Activated CD4-positive, alpha-beta T cell treated with anti-CD3 and anti-CD28 coated beads for 4 hours (primary cell): ENCODE results near the gene GPD1L.
A peak's percentile ranks its signal among the peaks of the same experiment; 100 is the strongest.

ENCODE experiments used
- DNase-seq, 2 donors: peaks; one replicate each; pipeline ENCODE4 v3.0.0-alpha.2; 2020

GPD1L gene

DNA sequence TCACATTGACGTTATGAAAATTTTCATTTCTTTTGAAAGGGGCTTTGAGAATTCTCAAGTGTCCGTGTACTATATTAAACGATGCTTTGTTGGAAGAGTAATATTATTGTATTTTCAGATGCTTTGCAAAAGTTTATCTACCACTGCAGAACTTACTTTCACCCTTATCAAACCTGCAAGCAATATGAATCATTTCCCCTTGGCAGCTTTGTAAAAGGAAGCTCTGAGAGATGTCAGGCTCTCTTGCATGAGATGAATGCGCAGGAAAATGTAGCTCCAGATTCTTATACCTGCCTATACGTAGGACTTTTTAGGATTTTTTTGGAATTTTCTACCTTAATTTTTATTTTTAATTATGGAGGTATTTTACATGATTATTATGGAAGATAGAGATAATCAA is 34.5 kb downstream of the GPD1L start:
- DNase-seq: no peak

DNA sequence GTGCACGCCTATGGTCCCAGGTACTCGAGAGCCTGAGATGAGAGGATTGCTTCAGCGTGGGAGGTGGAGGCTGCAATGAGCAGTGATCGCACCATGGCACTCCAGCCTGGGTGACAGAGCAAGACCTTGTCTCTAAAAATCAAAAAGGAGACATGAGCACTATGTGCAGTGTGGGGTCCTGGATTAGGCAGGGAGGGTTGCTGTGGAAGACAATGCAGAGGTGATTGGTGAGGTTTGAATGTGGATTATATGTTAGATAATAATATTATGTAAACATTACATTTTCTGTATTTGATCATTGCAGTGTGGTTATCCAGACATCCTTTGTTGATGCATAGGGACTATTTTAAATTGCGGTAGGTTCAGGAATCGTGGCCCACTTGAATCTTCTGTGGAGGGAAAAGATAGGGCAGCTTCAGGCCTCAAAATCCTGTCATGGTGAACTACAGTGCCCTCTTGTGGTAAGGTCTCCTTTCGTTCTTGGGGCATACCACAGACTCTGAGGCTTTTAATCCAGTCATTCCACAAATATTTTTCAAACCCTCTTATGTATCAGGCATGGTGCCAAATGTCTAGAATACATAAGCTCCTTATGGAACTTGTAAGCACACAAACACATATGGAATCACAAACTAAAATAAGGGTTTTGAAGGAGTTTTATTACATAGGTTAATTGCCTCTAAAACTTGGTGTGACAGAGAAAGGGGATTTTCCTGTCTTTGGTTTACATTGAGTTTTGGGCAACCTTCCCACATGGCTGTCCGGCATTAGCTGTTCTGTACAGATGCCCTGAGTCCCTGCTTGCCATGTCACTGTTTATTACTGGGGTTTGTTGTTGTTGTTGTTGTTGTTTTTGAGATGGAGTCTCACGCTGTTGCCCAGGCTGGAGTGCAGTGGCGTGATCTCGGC is 37.7 kb downstream of the GPD1L start:
- peak; percentile 34 to 64 for DNase-seq

DNA sequence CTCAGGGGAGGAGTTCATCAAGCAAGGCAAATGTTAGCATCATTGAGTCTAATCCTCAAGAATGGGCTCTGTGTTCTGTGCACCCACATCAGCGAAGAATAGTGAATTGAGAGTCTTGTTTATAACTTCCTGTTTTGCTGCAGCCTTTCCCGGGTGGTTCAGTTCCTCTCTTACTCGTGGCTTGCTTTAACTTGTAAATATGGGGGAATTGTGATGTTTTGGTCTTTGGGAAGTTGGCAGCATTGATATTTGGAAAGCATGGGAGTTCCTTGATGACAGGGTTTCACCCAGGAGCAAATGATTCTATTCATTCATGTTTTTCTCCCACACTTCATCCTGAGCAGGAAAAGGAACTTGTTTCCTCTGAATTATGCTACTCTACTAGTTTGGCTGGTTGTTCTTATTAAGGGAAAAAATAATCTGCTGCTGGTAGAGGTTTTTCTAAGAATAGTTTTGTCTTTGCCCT is 40.4 kb downstream of the GPD1L start:
- DNase-seq: no peak

GRCh38 chr3:32147509-32147908 is 41.1 kb downstream of the GPD1L start:
- DNase-seq: no peak

- no peak for DNase-seq
These were observed 41.5 kb downstream of the GPD1L start for GRCh38 chr3:32147933-32148332.

DNA sequence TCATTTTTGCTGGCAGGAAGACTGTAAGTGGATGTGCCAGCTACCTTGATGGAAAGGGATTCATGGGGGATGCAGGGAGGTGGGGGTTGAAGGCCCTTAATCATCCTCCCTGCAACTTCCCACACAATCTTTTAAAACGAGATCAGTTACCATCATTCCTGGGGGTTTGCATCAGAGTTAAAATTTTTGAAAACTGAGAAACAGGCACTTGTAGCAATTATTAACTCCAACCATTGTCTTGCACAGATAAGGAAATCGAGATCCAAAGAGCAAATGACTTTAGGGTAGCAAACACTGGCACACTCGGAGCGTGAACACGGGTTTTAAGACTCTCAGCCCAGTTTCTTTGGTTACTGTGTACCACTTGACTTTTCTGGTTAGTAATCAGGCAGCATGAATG is 41.9 kb downstream of the GPD1L start:
- no peak for DNase-seq

DNA sequence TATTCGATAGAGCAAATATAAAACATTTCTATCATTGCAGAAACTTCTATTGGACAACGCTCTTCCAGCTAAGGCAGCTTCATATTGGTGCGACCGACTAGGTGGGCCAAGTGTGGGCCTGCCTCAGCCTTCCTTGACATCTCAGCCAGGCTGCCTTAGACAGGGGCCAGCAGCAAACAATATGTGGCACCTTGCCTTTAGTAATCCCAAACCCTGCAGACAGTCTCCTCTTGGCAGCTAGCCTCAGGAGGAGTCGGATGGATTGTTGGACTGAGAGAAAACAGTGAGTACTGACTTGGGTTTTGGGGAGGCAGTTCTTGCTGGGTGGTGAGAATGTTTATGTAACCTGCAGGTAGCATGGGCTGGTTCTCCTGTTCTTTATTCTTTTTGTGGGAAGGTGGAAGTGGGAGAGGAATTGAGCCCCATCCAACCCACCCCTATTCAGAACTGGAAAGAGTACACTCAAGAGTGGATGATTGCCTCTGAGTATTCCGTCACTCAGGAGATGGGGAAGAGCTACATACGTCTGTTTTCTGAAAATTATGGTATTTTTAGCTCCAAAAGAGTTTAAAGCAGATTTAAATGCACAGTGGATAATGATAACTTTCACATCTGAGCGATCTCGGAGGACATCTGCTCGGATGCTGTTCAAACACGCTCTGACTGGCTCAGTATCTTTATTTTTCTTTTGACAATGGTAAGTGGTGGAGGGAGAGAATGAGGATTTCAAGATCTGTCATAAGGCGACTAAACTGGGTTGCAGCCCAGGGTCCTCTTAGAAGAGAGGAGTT is 47.2 kb downstream of the GPD1L start:
- DNase-seq: no peak

- DNase-seq: no peak
These were observed 47.8 kb downstream of the GPD1L start for GRCh38 chr3:32154205-32154579.

GRCh38 chr3:32155117-32155516 is 48.7 kb downstream of the GPD1L start:
- no peak for DNase-seq

DNA sequence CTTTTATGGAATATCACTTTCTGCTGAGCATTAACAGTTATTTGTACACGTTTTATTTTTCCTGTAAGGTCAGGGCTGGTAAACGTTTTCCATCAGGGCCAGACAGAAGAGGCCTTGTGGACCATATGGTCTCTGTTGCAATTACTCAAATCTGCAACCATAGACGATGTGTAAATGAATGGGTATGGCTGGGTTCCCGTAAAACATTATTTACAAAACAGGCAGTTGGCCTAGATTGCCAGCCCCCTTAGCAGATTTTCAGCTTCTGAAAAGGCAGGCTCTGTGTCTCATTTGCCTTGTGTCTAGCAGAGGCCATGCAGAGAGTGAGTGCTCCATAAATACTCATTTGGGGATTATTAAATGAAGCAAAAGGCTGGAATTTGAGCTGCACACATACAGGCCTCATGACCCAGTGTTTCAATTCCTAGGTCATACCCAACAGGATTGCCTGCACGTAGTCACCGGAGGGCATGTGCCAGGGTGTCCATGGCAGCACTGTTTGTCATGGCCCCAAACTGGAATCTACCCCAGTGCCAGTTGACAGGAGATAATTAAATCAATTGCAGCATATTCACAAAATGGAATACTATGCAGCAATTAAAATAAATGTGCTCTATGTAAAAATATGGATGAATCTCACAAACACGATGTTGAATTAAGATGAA is 51.3 kb downstream of the GPD1L start:
- no peak for DNase-seq

DNA sequence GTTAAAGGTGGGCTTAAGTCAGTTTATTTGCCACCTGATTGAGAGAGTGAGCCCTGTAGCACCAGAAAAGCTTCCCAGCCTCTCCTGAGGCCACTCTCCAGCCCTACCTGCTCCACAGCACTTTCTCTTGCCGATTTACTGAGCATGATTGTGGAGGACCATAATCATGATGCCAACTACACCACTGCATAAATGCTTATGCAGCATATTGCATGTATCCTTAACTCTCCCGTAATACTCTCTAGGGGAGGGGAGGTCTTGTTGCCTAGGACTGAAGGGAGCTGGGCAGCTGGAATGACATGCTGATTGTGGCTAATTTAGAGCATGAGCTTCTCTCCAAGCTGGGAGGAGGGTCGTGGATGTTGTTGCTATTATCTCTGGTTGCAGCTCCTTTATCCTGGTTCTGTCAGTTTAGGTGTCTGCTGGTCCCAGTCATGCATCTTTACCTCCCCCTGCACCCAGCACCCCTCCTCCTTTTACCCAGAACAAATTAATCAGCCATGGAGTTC is 54.3 kb downstream of the GPD1L start:
- DNase-seq: no peak

- no peak for DNase-seq
These were observed 59.0 kb downstream of the GPD1L start for GRCh38 chr3:32165442-32165841.

- no peak for DNase-seq
These were observed 60.2 kb downstream of the GPD1L start for GRCh38 chr3:32166654-32167053.

DNA sequence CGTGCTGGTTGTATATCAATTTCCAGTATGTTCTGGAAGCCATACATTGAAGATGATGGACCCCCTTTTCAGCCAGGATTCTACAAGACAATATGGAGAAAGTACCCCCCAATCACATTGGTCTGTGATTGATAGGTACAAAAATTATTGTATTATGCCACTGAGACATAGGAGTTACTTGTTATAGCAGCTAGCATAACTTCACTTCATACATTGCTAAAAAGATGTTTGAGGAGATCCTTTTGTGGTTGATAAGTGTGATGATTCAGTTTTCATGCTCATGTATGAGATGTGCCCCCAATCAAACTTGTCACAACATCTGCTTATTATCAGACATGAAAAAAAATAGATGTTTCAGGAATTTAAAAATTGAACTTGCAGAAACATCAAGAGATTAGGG is 66.0 kb downstream of the GPD1L start:
- no peak for DNase-seq

GRCh38 chr3:32175607-32176197 is 69.3 kb downstream of the GPD1L start:
- DNase-seq: peak; percentile 57 to 71

DNA sequence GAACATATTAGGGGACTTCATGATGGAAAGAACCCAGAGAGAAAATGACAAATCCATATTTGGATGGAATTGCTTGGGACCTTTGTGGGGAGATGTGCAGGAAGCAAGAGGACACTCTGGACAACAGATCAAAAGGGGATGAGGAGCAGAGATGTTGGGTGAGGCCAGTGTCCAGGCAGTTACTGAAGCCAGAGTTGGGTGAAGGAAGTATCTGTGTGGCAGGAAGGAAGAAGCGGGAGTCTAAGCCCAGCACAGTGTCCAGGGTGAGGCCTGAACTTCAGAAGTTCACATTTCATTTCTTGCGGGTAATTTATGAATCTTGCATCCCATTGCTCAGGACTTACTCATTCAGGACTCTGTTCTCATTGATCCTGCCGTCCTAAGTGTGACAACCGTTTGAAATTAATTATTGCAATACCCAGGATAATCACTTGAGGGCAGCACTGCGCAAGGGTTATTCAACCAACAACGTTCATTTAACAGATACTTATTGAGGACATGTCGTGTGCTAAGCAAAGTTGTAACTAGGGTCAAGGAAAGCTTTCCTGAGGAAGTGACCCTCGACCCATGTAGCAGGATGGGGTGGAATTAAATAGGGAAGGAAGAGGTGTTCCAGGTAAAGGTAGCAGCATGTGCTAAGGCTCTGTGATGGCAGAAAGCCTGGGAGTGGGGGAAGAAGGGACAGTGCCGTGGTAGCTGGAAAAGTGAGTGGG is 70.7 kb downstream of the GPD1L start:
- DNase-seq: peak; percentile 56 to 80

DNA sequence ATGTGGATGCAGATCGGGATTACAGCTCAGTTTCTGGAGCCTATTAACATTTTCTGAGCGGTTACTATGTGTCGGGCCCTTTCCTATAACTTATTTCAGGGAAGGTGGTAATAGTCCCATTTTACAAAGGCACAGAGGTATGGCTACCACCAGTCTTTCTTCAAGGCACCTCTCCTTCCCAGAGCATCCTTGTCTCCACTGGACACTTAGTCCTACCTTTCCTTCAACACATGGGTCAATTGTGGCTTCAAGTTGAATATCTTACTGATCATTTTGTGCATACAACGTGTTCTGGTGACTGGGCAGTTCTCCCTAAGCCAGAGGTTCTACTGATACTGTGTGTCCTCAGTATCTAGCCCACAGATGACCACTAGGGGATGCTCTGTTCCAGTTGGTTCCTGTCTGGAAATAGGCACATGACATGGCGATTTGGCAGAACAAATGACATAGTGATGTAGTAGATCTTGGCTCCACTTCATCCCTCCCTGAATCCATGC is 71.3 kb downstream of the GPD1L start:
- peak; percentile 40 to 55 for DNase-seq

- no peak for DNase-seq
These were observed 73.8 kb downstream of the GPD1L start for GRCh38 chr3:32180141-32180784.

DNA sequence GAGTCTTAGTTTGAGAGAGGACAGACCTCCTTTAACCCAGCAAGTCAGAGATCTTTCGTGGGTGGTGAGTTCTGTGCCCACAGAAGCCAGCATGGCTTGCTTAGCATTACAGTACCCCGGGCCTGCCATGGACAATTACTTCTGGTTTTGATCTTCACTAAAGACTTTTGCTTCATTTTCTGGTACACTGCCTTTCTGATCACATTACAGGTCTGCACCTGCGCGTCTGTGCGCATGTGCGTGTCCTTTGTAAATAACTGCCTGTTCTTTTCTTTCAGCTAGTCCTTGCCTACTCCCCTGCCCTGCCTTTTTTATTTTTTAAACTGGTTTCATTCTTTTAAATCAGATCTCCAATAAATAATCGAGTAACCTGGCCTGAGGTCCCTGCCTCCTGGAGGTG is 74.9 kb downstream of the GPD1L start:
- no peak for DNase-seq

DNA sequence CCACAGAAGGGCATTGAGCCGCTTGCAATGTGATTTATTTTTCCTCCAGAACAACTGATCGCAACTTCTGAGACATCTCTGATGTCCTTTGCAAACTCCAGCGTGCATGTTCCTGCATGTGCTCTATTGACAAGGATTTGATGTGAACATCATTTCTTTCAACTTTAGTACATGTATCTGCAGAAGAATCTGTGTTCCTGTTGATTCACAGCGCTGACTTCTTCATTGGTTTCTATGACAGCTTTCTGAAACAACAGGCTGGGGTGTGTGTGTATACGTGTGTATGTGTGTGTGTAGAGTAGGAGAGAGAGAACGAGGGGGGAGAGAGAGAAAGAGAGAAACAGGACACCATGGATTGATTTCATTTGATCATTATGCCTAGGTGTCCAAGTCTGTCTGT is 75.4 kb downstream of the GPD1L start:
- no peak for DNase-seq

DNA sequence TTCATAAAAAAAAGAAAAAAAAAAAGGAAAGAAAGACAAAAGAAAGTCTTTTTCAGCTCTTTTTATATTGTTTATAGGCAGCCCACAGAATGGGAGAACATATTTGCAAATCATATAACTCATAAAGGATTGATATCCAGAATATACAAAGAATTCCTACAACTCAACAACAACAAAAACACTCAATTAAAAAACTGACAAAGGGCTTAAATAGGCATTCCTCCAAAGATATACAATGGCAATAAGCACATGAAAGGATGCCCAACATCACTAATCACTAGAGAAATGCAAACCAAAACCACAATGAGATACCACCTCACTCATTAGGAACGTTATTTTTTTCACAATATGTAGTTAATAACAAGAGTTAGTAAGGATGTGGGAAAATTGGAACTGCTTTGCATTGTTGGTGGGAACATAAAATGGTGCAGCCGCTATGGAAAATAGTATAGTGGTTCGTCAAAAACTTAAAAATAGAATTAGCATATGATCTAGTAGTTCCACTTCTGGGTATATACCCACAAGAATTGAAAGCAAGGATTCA is 77.8 kb downstream of the GPD1L start:
- no peak for DNase-seq
